ENCODE data around the gene HDAC5. TPM values are rescaled to one million over a fixed set of nuclear protein-coding genes. Genes with fewer than 3 reads are reported as not detected.
"Not testable (repeated sequence)": the region's sequence is repeated elsewhere in the genome, so short reads cannot be mapped to it uniquely, and the experiment has no call there.

The HDAC5 gene
- total RNA-seq, 4 donors from 2014 or later, result 42.4 to 71.0 (median 48.4) TPM

DNA sequence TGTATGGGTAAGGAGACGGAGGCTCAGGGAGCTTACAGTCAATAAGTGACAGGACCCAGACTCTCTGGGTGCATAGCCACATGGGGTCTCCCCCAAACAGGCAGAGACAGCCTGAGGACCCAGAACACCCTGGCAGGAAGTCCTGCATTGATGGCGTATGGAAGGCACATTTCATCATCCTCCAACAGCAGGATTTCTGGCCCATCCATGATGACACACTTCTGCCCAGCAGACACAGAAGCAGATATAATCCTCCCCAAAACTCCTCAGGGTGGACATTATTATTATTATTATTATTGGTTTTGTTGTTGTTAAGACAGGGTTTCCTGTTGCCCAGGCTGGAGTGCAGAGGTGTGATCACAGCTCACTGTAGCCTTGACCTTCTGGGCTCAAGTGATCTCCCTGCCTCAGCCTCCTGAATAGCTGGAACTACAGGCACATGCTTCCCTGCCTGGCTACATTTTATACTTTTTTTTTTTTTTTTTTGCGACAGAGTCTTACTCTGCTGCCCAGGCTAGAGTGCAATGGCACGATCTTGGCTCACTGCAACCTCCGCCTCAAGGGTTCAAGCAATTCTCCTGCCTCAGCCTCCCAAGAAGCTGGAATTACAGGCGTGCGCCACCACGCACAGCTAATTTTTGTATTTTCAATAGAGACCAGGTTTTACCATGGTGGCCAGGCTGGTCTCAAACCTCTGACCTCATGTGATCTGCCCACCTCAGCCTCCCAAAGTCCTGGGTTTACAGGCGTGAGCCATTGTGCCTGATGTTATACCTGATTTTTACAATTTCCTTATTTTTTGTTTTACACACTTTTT lies 11.5 kb upstream of the HDAC5 start:
- DNase-seq, result no peak
- Histone ChIP-seq H3K9me3 (no peaks in the 10 kb centered on the region), H3K36me3 (no peaks in the 10 kb centered on the region), H3K27me3 (no peaks in the 10 kb centered on the region), H3K4me1 (peaks cover 0 to 11% (median 0%) of the 10 kb centered on the region in 4 donors), H3K4me3 (no peak overlapping the region), H3K27ac (no peak overlapping the region)
- TF ChIP-seq POLR2A (IDR thresholded peaks at IDR 0.05), result no peak
- TF ChIP-seq, protein P1, sequence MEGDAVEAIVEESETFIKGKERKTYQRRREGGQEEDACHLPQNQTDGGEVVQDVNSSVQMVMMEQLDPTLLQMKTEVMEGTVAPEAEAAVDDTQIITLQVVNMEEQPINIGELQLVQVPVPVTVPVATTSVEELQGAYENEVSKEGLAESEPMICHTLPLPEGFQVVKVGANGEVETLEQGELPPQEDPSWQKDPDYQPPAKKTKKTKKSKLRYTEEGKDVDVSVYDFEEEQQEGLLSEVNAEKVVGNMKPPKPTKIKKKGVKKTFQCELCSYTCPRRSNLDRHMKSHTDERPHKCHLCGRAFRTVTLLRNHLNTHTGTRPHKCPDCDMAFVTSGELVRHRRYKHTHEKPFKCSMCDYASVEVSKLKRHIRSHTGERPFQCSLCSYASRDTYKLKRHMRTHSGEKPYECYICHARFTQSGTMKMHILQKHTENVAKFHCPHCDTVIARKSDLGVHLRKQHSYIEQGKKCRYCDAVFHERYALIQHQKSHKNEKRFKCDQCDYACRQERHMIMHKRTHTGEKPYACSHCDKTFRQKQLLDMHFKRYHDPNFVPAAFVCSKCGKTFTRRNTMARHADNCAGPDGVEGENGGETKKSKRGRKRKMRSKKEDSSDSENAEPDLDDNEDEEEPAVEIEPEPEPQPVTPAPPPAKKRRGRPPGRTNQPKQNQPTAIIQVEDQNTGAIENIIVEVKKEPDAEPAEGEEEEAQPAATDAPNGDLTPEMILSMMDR (IDR thresholded peaks at IDR 0.05), result no peak

DNA sequence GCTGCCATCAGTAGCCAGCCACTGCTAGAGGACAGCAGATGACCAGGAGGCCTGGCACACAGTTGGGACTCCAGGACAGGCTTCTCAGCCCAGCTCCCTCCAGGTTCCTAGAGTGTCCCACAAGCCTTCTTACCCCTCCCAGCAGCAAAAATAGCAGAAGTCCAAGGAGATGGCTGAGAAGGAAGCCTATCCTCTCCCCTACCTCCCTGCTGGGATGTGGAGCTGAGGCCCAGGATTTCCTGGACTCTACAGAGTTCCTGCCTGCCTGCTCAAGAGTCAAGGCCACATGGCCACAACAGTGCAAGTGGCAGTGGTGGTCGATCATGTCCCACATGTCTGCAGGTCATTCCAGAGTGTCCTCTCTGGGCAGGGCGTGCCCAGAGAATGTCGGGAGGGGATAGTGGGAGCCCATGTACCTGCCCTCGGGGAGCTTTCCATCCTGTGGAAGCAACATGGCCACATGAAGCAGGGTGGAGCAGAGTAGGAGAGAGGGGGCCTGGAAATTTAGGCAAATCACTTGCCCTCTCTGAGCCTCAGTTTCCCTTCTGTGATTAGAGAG lies 10.6 kb upstream of the HDAC5 start:
- H3K4me1 ChIP-seq, result peaks cover 0 to 11% (median 0%) of the 10 kb centered on the region in 4 donors
- H3K4me3 ChIP-seq, result no peak overlapping the region
- TF ChIP-seq, protein P1 (IDR thresholded peaks at IDR 0.05), result no peak
- no peak for TF ChIP-seq POLR2A (IDR thresholded peaks at IDR 0.05)
- H3K9me3 ChIP-seq, result no peaks in the 10 kb centered on the region
- no peak overlapping the region for H3K27ac ChIP-seq
- H3K27me3 ChIP-seq, result no peaks in the 10 kb centered on the region
- no peaks in the 10 kb centered on the region for H3K36me3 ChIP-seq
- no peak for DNase-seq

DNA sequence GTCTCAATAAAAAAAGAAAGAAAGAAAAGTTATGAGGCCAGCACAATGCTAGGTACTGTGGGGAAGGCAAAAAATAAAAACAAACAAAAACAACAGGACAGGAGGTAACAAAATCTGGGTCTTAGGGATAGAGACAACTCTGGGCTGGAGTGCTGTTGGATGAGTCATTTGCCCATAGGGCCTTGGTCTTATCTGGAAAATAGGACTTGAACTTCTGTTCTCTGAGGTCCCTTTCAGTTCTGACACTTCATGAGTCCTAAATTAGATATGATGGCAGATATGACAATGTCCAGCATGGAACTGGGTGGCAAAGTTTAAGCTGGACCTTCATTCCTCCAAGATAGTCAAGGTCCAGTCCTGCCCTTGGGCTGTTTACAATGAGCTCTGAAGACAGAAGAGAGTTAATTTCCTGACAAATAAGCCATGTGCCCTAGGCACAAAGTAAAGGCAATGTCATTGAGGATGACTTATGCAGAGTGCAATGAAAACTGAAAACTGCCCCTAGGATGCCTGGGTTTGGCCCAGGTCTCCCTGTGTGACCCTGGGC lies 8.9 kb upstream of the HDAC5 start:
- Histone ChIP-seq H3K4me1 (no peaks in the 10 kb centered on the region), H3K27me3 (no peaks in the 10 kb centered on the region), H3K4me3 (no peak overlapping the region), H3K36me3 (no peaks in the 10 kb centered on the region), H3K9me3 (no peaks in the 10 kb centered on the region), H3K27ac (no peak overlapping the region)
- no peak for TF ChIP-seq POLR2A (IDR thresholded peaks at IDR 0.05)
- TF ChIP-seq, protein P1 (IDR thresholded peaks at IDR 0.05), result no peak
- no peak for DNase-seq

DNA sequence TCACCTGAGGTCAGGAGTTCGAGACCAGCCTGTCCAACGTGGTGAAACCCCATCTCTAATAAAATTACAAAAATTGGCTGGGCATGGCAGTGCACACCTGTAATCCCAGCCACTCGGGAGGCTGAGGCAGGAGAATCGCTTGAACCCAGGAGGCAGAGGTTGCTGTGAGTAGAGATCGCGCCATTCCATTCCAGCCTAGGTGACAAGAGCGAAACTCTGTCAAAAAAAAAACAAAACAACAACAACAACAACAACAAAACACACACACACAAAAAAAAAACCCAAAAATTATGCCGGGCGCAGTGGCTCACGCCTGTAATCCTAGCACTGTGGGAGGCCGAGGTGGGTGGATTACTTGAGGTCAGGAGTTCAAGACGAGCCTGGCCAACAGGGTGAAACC lies 7.9 kb upstream of the HDAC5 start:
- H3K27ac ChIP-seq, result not testable (repeated sequence)

DNA sequence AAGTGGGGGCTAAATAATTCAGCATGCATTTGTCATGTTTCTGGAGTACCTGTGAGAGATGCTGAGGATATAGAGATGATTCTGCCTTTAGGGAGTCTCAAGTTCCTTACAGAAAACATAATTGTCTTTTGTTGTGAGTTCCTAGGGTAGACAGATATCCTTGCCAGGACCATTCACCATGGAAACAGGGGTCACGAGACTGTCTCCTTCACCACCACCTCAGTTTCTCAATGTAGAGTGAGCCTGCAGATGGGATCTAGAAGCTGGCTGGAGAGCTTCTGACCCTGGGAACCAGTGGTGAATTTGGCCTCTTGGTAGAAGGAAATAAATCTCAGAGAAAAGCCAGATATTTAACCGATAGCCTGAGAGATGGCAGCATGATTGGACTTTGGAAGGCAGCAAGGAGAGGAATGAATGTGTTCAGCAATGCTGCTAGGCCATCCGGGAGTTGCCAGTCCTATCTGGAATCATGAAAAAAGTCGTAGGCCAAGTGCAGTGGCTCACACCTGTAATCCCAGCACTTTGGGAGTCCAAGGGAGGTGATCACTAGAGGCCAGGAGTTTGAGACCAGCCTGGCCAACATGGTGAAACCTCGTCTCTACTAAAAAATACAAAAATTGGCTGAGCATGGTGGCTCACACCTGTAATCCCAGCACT lies 7.4 kb upstream of the HDAC5 start:
- Histone ChIP-seq H3K27ac (no peak overlapping the region), H3K27me3 (no peaks in the 10 kb centered on the region), H3K9me3 (no peaks in the 10 kb centered on the region), H3K4me3 (no peak overlapping the region), H3K36me3 (no peaks in the 10 kb centered on the region), H3K4me1 (no peaks in the 10 kb centered on the region)
- no peak for DNase-seq
- no peak for TF ChIP-seq POLR2A (IDR thresholded peaks at IDR 0.05)
- TF ChIP-seq, protein P1 (IDR thresholded peaks at IDR 0.05), result no peak

More for the DNA sequence above, 7.9 kb upstream of the HDAC5 start:
- not testable (repeated sequence) for H3K36me3 ChIP-seq, H3K4me1 ChIP-seq, H3K9me3 ChIP-seq, DNase-seq, H3K4me3 ChIP-seq, H3K27me3 ChIP-seq

DNA sequence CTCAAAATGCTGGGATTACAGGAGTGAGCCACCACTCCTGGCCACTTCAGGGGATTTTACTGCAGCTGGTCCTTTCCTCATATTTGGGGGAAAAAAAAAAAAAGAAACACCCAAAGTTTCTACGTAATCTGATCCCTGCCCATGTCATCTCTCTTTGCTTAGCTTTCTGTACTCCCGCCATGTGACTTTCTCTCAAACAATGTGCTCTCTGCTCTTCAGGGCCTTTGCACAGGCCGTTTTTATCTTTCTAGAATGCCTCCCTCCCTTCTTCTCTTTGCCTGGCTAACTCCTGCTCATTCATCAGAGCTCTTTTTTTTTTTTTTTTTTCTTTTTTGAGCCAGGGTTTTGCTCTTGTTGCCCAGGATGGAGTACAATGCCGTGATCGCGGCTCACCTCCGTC lies 4.9 kb upstream of the HDAC5 start:
- Histone ChIP-seq H3K4me1 (peaks cover 0 to 9% (median 4%) of the 10 kb centered on the region in 4 donors), H3K4me3 (no peak overlapping the region), H3K9me3 (no peaks in the 10 kb centered on the region), H3K27ac (no peak overlapping the region), H3K27me3 (no peaks in the 10 kb centered on the region), H3K36me3 (no peaks in the 10 kb centered on the region)
- no peak for DNase-seq
- no peak for TF ChIP-seq POLR2A (IDR thresholded peaks at IDR 0.05)
- TF ChIP-seq, protein P1 (IDR thresholded peaks at IDR 0.05), result no peak
